ENCODE measurements around the gene LPP.

The LPP gene

DNA sequence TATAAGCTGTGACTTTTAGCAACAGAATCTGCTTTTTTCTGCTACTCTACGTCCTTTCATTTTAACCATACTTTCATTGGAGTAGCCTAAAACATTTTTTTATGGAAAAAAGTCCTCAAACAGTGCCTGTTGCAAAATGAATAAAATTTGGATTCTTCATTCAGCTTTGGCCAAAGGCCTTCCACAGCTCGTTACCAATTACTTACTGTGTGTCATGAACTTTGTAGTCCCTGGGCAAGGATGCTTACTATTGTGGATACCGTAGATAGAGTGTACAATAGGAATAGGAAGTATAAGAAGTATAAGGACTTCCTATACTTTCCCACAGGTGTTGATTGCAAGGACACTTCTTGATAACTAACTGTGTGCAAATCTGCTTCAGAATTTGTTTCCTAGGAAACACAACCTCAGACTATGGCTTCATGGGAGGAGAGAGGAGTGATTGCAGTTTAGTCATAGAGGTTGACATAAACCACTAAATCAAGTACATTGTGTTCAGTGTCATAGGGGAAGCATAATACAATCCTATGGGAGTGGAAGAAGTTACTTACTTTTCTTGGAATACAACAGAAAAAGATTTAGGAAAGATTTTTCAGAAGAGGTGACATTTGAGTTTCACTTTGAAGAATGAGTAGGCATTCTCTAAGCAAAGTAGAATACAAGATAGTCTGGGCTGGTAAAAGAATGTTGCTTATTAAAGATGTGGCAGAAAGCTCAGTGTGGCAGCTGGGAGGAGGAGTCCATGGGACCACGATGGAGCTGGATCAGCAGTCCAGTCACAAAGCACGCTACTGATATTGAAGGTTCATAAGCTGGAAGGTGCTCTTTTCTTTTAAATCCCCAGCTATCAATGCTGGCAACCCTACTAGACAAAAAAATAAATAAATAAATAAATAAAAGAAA is 708.1 kb downstream of the LPP start:
- no peak for DNase-seq

DNA sequence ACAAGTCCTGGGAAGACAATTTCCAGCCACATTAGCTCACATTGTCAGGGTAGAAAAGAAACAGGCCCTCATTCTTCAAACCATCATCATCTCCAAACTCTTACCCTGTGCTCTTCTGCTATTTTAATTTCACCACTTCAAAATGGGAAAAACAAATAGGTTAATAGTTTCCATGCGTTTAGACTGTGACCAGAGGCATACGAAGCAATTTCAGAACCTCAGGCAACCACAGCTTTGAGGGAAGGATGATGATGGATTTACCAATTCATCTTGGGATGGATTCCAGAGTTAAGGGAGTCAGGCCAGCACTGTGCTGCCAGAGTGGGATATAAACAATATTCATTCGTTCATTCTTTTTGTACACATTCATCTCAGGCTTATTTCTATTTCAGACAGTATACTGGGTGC is 710.0 kb downstream of the LPP start:
- no peak for DNase-seq

DNA sequence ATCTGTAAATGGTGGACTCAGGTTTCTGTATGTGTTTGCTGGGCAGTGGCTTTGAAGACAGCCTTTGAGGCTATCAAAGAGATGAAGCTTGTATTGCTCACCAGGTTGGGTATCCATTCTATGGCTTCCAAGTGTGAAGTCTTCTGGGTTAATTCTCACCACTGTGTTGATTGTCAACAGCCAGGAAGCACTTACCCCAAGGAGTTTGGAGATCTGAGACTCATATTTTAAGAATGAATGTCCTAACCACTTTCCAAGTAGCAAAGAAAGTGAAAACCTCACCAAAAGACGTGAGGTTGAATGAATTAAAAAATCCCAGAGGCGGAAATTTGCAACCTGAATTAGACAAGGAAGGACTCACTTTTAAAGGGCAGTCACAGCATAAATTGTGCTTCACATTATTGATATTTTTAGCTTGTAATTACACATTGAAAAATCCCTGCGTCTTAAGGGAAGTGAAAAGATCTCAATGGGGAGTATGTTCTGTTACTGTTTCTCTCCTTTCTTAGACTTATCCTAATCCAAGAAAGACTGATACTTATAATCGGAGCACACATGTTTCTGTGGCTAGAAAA is 713.8 kb downstream of the LPP start:
- DNase-seq, result no peak

DNA sequence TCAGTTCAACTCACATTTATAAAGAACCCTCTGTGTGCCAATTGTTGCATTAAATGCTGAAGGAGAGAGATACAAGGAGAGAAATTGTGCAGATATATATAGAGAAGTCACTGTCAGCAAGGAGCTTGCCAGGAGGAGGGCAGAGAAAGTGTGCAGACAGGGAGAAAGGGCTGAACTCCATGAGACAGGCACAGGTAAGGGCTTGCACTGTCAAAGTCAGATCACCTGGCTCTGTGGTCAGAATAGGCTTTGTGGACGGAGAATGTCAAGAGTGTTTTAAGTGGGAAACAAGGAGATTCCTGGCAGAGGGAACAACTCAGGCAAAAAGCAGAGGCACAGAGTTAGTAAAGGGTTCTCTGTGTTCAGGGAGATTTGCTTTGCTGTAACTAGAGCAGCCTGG is 714.8 kb downstream of the LPP start:
- no peak for DNase-seq

DNA sequence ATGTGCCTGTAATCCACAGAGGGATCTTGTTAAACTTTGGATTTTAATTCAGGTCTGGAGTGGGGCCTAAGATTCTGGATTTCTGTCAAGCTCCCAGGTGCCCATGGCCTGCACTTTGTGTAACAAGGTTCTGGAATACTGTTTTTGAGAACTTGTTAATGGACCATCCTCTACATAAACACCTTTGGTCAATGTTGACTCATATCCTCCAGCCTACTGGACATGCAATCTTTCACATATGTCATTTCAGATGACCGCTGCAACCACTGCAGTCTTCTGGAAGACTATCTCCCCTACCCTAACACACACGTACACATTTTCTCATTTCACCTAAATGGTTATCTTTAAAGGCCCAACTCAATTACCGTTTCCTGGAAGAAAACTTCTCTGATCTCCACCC is 715.7 kb downstream of the LPP start:
- DNase-seq, result no peak

DNA sequence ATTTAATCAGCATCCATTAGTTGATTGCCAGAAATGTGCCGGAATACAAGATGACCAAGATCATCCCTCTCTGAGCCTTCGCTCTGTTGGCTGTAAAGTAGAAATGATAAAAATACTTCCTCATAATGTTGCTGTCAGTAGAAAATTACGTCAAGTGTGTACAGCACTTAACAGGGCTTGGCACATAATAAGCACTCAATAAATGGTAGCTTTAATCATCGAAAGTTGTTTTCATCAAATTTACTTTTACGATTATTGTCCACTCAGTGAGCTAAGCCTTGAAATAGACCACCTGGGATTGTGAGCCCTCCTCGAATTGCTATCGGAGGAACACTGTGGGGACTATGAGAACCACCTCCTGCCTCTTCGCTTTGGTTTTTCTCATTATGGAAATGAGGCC is 716.5 kb downstream of the LPP start:
- no peak for DNase-seq

DNA sequence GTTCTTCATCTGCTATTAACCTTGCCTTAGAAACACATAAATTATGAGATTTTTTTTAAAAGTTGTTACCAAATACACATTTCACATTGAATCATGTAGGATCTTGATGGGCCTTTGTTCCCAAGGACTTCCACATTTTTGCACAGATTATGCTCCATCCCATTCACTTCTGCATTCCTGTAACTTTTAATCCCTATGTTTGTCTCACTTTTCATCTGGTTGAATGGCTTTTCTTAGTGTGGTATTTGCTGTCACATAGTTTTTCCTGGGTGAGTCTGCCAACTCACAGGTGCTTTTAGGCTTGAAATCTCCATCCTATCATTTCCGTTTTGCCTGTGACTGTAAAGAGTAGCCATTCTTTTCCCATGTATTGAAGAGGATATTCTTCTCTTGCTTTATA is 720.6 kb downstream of the LPP start:
- no peak for DNase-seq

DNA sequence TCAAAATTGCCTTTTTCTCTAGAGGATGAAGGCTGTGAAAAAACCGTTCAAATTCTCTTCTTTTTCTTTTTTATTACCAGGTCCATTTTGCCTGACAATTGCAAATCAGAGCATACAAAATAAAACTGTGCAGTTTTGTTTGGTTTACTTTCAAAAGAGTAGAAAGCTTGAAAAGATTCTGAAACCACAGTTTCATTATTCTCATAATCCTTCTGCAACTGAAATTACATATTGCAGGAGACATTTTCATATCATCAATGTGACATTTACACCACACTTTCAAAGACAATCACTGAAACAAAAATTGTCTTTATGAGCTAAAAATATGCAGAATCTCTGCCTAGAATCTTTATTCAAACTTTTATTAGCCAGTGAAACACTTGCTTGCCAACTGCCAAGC is 721.5 kb downstream of the LPP start:
- DNase-seq, result no peak

DNA sequence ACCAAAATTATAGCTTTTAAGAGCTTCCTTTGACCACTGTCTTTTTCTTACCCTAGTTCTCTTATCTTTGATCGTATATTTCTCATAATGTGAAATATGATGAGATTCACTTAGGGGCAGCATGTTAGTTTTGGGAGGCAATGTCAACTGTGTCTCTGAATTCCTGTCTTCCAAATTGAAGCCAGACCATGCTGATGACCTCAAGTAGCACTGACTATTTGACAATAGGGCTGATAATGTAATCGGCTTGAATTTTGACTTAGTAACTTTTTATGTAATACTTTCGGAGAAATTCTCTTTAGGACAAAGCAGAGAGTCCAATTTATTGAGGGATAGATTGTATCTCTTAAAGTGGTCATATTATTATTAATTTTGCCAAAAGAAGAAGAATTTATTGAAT is 722.4 kb downstream of the LPP start:
- no peak for DNase-seq

DNA sequence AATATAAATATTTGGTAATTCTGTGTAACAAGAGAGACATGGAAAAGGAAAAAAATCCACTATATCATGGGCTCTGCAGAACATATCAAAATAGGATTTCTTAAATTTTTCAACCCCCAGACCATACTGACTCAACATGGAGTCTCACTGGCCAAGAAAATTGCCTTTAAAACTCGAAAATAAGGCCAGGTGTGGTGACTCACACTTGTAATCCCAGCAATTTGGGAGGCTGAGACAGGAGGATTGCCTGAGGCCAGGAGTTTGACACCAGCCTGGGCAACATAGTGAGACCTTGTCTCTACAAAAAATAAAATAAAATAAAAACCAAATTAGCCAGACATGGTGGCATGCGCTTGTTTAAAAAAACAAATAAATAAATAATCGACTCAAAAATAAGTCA is 723.4 kb downstream of the LPP start:
- no peak for DNase-seq

DNA sequence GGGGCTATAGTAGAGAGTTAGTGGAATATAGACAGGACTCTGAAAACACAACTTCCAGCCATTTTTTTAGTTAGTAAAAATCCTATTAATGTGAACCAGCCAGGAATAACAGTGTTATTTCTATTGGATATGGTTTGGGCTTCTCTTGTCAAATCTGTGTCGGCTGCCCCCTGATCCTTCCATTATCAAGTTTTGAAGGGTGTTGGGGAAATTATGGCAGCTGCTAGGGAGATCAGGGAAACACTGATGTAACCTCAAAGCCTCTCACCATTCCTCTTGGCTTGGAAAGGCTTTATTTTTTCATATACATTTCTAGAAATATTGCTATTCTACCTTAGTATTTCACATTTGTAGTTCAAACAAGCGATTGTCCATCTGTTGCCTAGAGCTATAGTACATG is 724.1 kb downstream of the LPP start:
- no peak for DNase-seq

DNA sequence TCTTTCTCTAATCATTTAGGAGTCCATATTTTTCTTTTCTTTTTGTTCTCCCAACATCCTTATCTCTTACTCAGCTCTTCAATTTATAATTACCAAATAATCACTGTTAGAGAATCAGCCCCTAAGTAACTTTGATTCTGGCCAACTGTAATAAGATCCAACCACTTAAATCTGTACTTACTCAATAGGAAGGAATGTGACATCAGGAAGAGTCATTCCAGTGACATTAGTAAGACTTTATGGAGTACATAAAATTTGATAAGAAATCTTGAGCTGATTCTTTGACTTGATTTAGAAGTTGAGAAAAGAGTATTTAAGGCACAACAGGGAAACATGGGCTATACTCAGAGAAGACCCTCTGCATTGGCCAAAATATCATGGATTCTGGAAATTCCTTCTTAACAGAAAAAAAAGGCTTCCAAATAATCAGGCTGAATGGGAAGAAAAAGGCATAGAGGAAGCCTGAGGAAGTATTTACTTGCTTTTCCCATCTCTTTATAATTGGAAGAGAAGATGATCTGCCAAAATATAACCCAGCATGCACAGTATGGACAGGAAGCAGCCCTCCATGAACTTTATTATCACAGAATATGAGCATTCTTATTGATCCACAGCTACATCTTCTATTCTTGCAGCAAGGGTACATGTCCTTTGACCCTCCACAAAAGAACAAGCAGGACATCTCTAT is 728.1 kb downstream of the LPP start:
- no peak for DNase-seq

DNA sequence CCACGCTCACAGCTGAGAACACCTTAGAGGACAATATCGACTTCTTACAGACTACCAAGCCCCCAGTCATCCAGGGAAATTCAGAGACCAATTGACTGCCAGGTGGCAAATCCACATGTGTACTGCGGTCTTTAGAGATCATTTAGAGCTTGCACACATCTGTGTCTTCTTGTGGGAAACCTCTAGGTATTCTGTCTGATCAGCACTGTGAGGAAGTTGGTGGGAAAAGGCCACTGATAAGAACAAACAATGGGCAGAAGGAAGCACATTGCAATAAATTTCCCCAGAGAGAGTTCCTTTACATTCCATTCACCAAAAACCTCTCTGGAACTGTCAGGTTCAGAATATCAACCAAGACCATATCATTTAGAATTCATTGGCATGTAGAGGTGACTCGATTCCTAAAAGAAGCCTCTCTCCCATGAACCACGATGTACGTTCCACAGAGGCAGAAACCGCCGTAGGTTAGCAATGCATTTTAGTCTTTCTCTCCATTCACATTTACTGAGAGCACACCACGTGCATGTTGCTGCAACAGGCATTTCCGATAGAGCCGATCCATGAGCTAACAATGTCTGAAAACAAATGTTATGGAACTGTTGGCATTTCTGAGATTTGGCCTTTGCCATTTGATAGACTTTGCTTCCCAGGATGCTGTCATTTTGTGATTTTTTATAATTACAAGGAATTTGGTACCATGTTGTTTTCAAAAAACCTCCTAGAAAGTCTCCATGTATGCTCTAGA is 730.5 kb downstream of the LPP start:
- no peak for DNase-seq

DNA sequence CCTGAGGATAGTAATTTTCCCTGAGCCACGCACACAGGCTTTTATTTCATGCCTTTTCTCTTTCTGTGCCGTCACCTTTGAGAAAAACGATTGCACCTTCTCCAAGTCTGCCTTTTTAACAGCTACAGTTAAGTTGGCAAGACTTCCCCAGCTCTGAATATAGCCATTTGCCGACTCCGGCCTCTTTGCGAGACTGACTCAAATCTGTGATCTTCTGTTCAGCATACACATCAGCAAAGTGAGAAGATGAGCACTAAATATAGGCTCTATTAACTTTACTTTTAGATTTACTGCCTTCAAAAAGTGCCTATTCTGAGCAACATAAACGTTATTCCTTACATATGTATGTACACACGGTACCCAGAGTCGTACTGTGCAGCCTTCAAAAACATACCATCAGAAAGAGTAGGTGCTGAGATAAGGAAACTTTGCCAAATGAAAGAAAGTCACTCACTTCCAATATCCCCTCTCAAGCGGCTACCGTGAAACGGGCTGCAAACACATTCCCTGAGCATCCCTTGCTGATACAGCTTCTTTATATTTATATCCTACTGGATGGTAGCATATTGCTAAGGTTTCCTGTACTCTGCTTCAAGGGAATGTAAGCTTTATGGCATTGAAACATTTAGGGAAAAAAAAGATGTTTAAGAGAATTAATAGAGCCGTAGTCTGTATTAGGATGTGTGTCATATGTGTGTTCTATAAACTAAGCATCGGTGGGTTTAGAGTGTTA is 734.5 kb downstream of the LPP start:
- DNase-seq, result no peak

DNA sequence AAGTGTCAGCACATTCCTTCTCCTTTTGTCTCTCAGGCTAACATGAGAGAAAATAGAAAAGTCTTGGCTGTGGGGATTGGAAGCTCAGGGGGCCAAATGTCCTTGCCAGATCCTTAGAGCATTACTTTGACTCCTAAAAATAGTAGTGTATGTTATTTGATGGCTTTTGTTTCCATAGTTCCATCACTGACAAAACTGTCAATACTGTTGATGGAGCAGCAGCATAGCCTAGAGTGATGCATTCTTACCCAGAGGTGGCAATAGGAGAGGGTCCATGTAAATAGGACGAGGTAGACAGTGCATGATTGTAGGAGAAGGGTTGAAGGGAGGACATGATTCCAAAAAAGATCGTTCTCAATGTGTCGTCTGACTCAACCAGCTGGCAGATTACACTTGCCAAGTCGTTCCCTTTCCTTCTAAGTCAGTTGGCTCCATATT is 735.1 kb downstream of the LPP start:
- no peak for DNase-seq

DNA sequence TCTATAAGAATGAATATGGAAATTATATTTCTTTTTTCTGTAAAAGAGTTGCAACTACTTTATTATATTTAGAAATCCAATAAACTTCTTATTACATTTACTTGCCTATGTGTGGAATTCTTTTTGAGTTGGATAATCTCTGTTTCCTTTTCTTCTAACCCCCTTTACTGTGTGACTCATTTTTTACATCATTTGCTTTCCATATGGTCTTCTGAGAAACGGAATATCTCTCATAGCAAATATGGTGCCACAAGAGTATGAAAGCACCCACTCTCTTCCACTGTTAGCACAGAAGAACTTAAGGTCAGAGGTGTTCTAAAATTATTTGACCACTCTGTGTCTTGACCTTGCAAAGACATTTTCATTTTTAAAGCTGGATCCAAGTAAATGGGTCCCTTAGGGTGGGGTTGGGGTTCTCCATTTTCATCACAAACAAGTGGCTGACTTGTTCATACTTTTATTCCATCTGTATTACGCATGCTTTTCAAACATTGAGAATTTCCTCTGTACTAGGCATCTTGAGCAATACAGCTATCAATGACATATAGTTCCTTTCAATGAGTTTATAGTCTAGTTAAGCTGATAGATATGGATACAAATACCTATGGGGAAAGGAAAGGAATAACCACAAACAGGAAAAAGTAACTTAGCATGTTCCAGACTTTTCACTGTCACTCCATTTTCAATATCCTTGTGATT is 736.8 kb downstream of the LPP start:
- no peak for DNase-seq

DNA sequence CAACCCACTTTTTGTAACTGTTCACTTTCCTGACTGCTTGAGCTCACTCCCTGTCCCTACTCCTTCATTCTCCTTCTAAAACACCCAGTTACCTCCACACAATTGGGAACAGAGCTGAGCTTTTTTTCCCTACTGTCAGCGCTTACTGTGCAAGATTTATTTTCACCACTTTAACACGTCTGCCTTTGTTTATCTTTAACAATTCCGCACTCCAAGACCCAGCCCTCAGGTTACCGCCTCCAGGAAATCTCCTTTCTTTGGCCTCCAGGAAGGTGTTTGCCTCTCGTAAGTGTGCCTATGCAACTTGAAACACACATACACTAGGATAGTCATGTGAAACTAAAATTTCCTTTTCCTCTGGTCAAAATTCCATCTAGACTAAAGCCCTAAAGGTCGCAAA is 745.9 kb downstream of the LPP start:
- no peak for DNase-seq

DNA sequence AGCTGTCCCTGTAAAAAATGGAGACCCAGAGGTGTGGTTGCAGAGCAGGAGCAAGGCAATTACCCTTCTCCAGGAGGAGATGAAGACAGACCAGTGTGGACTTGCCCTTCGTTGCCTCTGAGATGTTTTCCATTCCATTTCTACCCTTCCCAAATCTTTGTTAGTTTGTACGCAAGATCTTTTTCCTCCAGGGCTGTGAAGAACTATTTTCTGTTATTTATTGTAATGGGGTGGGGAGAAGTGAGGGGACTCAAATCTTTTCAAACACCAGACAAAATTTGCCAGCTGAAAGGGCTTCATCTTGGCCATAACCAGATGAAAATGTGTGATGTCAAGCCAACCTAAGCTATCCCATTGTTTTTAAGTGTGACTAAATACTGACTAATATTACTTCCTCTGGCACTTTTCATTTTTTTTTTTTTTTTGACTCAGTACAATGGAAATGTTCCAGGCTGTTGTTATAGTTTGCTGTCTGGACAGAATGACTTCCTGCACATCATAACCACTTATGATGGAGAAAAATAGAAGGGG is 746.5 kb downstream of the LPP start:
- DNase-seq, result no peak

DNA sequence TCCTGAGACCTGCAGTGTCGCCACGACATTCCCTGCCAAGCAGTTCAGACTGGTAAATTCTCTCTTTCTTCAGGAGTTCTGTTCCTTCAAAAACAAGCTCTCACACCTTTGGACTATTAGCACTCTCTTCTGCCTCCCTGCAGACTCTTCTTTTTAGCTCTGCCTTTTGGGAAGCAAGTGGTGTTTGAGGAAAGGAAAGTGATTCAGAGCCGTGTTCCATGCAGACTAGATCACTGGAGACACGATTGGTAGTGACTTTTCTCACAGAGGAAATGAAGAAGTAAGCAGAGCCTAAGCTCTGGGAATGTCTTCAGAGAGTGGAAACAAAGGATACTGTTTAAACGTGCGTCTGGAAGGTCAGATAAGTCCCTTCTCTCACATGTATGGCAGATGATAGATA is 747.2 kb downstream of the LPP start:
- DNase-seq, result no peak

DNA sequence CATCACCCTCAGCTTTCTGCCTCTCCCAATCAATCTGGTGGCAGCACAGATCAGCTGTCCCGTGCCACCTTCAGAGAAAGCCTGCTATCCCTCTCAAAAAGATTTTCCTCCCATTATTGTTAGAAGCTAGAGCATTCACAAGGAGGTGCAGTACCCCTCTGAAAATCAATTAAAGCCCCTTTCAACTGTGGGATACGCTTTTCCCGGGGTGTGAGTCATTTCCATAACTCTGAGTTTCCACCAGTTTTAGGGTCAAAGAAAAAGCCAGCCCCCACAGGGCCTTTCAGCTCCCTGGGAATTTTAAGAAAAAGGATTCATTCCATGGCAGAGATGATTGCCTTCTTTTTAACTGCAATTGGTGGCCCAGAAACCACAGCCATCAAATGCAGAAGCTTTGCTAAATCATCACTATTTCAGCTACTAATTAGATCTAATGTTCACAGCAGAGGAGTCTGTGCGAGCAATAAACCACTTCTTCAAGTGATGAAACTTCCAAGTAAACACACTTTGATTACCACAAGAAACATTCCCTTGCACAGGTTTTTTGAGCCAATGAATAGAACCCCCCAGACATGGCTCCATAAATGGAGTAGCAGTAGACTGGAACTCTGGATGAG is 747.8 kb downstream of the LPP start:
- no peak for DNase-seq

DNA sequence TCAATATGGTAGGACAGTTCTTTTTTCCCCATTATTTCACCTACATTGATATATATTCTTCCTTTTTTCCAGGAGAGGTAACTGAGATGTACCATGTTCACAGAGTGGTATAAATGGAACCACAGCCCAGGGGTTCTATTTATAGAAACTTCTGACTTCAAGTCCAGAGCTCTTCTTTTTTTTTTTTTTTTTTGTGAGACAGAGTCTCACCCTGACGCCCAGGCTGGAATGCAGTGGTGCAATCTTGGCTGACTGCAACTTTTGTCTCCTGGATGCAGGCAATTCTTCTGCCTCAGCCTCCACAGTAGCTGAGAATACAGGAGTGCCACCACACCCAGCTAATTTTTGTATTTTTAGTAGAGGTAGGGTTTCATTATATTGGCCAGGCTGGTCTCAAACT is 750.7 kb downstream of the LPP start:
- no peak for DNase-seq
